IMR-90 (cell line): ENCODE results near the gene CNTN4. TPM values are rescaled to one million over a fixed set of nuclear protein-coding genes. Genes with fewer than 3 reads are reported as not detected.

ENCODE experiments used
- ATAC-seq: fragments of 200-7000 bp; cut with Tn5 transposase; 2 replicates; pipeline ENCODE4 v1.9.1; 2020; ENCODE audit warnings: low read depth, mild to moderate bottlenecking, moderate library complexity
- Bru-seq: library from RNA; stranded (reverse); fragments of 400-500 nt; gene quantifications from one replicate; lab custom pipeline; 2021; lab: Mats Ljungman, UMichigan
- BruChase-seq, 2 experiments: library from RNA; stranded (reverse); fragments of 400-500 nt; gene quantifications; one replicate each; lab custom pipeline; 2021; lab: Mats Ljungman, UMichigan
- BruUV-seq: library from RNA; stranded (reverse); fragments of 400-500 nt; replicated peaks from 2 replicates; lab custom pipeline; 2021; lab: Mats Ljungman, UMichigan
- CTCF ChIA-PET: fragments of 300-600 bp; formaldehyde crosslinking; extraction: SDS; loops from one replicate; lab custom pipeline; 2021; ENCODE audit warnings: antibody characterized with exemption; lab: Yijun Ruan, JAX
- POLR2A ChIA-PET: fragments of 300-600 bp; sonication (Branson Sonifier 250); formaldehyde crosslinking; loops from one replicate; lab custom pipeline; 2022; ENCODE audit warnings: antibody characterized with exemption; ENCODE audit not compliant: unreplicated experiment; lab: Charles Lee
- DNase-seq: peaks from one replicate; pipeline ENCODE4 v3.0.0; 2013
- H2AFZ ChIP-seq: replicated peaks from 2 replicates; pipeline ENCODE3; 2013; ENCODE audit warnings: low read length, mild to moderate bottlenecking; ENCODE audit not compliant: poor library complexity
- H2AK5ac ChIP-seq: 2 replicates; pipeline ENCODE4 v1.6.1; 2013; ENCODE audit warnings: low read depth, low read length, inconsistent platforms
- H2AK9ac ChIP-seq: replicated peaks from 2 replicates; pipeline ENCODE3; 2013; ENCODE audit warnings: mild to moderate bottlenecking, low read depth, low read length, moderate library complexity; ENCODE audit not compliant: poor library complexity
- H2BK120ac ChIP-seq: 2 replicates; pipeline ENCODE4 v1.6.1; 2013; ENCODE audit warnings: low read depth, low read length, inconsistent platforms
- H2BK15ac ChIP-seq: 3 replicates; pipeline ENCODE4 v1.6.1; 2013; ENCODE audit warnings: low read depth, low read length, inconsistent platforms
- H2BK20ac ChIP-seq: 2 replicates; pipeline ENCODE4 v1.6.1; 2013; ENCODE audit warnings: low read depth, mild to moderate bottlenecking, inconsistent platforms, low read length, moderate library complexity
- H2BK5ac ChIP-seq: 2 replicates; pipeline ENCODE4 v1.6.1; 2013; ENCODE audit warnings: mild to moderate bottlenecking, low read depth, low read length, inconsistent platforms; ENCODE audit not compliant: poor library complexity, severe bottlenecking
- H3K14ac ChIP-seq: replicated peaks from 2 replicates; pipeline ENCODE4 v1.6.1; 2013; ENCODE audit warnings: low read depth, low read length, inconsistent platforms
- H3K18ac ChIP-seq: 2 replicates; pipeline ENCODE4 v1.6.1; 2013; ENCODE audit warnings: low read depth, low read length, control low read depth
- H3K23ac ChIP-seq: 2 replicates; pipeline ENCODE4 v1.6.1; 2013; ENCODE audit warnings: low read depth, low read length, inconsistent platforms
- H3K27ac ChIP-seq: 2 replicates; pipeline ENCODE4 v1.5.1; 2013; ENCODE audit warnings: mild to moderate bottlenecking, control low read depth, low read length; ENCODE audit not compliant: insufficient read depth
- H3K27me3 ChIP-seq: 2 replicates; pipeline ENCODE4 v1.6.1; 2013; ENCODE audit warnings: low read length; ENCODE audit not compliant: control insufficient read depth, insufficient read depth
- H3K36me3 ChIP-seq: 2 replicates; pipeline ENCODE4 v1.6.1; 2013; ENCODE audit warnings: low read length, mixed read lengths; ENCODE audit not compliant: control insufficient read depth, insufficient read depth
- H3K4ac ChIP-seq: 2 replicates; pipeline ENCODE4 v1.6.1; 2013; ENCODE audit warnings: low read depth, low read length, inconsistent platforms
- H3K4me1 ChIP-seq: 2 replicates; pipeline ENCODE4 v1.6.1; 2013; ENCODE audit warnings: low read length, mixed read lengths; ENCODE audit not compliant: control insufficient read depth, insufficient read depth
- H3K4me2 ChIP-seq: 2 replicates; pipeline ENCODE4 v1.6.1; 2013; ENCODE audit warnings: low read depth, mild to moderate bottlenecking, control low read depth, low read length, moderate library complexity
- H3K4me3 ChIP-seq: 2 replicates; pipeline ENCODE4 v1.5.1; 2013; ENCODE audit warnings: low read depth, mild to moderate bottlenecking, control low read depth, low read length, moderate library complexity; ENCODE audit not compliant: insufficient read depth
- H3K56ac ChIP-seq: 2 replicates; pipeline ENCODE4 v1.6.1; 2013; ENCODE audit warnings: low read length, inconsistent platforms; ENCODE audit not compliant: insufficient read depth; ENCODE audit errors: extremely low read depth
- H3K79me1 ChIP-seq, 2 experiments: 2 replicates each; pipeline ENCODE4 v1.6.1; 2013; ENCODE audit warnings: low read length in 2 of 2, inconsistent platforms in 1 of 2, low read depth in 1 of 2
- H3K9ac ChIP-seq: 2 replicates; pipeline ENCODE4 v1.6.1; 2013; ENCODE audit warnings: low read depth, low read length, control low read depth
- H3K9me1 ChIP-seq: 2 replicates; pipeline ENCODE4 v1.6.1; 2013; ENCODE audit warnings: low read length, inconsistent platforms; ENCODE audit not compliant: insufficient read depth
- H3K9me3 ChIP-seq: 2 replicates; pipeline ENCODE4 v1.6.1; 2013; ENCODE audit warnings: low read length; ENCODE audit not compliant: control insufficient read depth, insufficient read depth
- H4K20me1 ChIP-seq: 2 replicates; pipeline ENCODE4 v1.6.1; 2013; ENCODE audit warnings: low read length, inconsistent platforms; ENCODE audit not compliant: insufficient read depth
- H4K5ac ChIP-seq: 2 replicates; pipeline ENCODE4 v1.6.1; 2013; ENCODE audit warnings: mild to moderate bottlenecking, low read depth, low read length, control low read depth
- H4K8ac ChIP-seq, 2 experiments: 2 replicates each; pipeline ENCODE4 v1.6.1; 2013; ENCODE audit warnings: low read depth in 2 of 2, low read length in 2 of 2, control low read depth in 1 of 2, inconsistent platforms in 1 of 2
- H4K91ac ChIP-seq: 2 replicates; pipeline ENCODE4 v1.6.1; 2013; ENCODE audit warnings: low read depth, low read length, inconsistent platforms; ENCODE audit not compliant: insufficient read depth
- BHLHE40 ChIP-seq: fragments of 150-350 bp; IDR thresholded peaks from 2 replicates; pipeline ENCODE4 v1.6.1; 2016; ENCODE audit warnings: mild to moderate bottlenecking, low read depth, low read length
- CEBPB ChIP-seq: IDR thresholded peaks from 2 replicates; pipeline ENCODE4 v1.6.1; 2012; ENCODE audit warnings: low read depth, low read length, improper control_type of control experiment
- ELK1 ChIP-seq: fragments of 150-350 bp; IDR thresholded peaks from 2 replicates; pipeline ENCODE4 v1.6.1; 2016; ENCODE audit warnings: low read depth, mild to moderate bottlenecking, low read length, moderate library complexity, borderline replicate concordance
- MAZ ChIP-seq: IDR thresholded peaks from 2 replicates; pipeline ENCODE4 v1.6.1; 2012; ENCODE audit warnings: low read depth, mild to moderate bottlenecking, low read length, improper control_type of control experiment, moderate library complexity, borderline replicate concordance
- MXI1 ChIP-seq: IDR thresholded peaks from 2 replicates; pipeline ENCODE4 v1.6.1; 2012; ENCODE audit warnings: low read depth, mild to moderate bottlenecking, low read length, moderate library complexity, borderline replicate concordance
- NFE2L2 ChIP-seq: fragments of 150-350 bp; IDR thresholded peaks from 2 replicates; pipeline ENCODE4 v1.6.1; 2016; ENCODE audit warnings: low read depth, mild to moderate bottlenecking, low read length
- RAD21 ChIP-seq: IDR thresholded peaks from 2 replicates; pipeline ENCODE4 v1.6.1; 2012; ENCODE audit warnings: low read length, improper control_type of control experiment
- RCOR1 ChIP-seq: IDR thresholded peaks from 2 replicates; pipeline ENCODE4 v1.6.1; 2012; ENCODE audit warnings: mild to moderate bottlenecking, low read length, improper control_type of control experiment; ENCODE audit not compliant: insufficient replicate concordance
- RFX5 ChIP-seq: IDR thresholded peaks from 2 replicates; pipeline ENCODE4 v1.8.0; 2012; ENCODE audit warnings: low read depth, mild to moderate bottlenecking, low read length, moderate library complexity
- WGBS, 2 experiments: methylation state at CpG; one replicate each; pipeline versions ENCODE4 v1.1.5 to v1.1.7; 2013; ENCODE audit warnings: missing lambda C conversion rate in 2 of 2; ENCODE audit not compliant: insufficient read length in 1 of 2; ENCODE audit errors: extremely low coverage in 2 of 2; 5-methylcytosine and 5-hydroxymethylcytosine counted together
- dilution Hi-C: fragments of 300-500 bp; cut with HindIII; formaldehyde crosslinking; loops from one replicate; pipeline ENCODE4 v1.14.3; 2018; ENCODE audit warnings: low sequenced_read_pairs; ENCODE audit not compliant: unreplicated experiment
- in situ Hi-C: fragments of 300-500 bp; cut with MboI; formaldehyde crosslinking; loops from 3 replicates; pipeline ENCODE4 v1.14.3; 2019; ENCODE audit warnings: low sequenced_read_pairs, inconsistent platforms, mixed read lengths
- intact Hi-C: fragments of 100-400 bp; cut with micrococcal nuclease; formaldehyde crosslinking; loops from 2 replicates; pipeline ENCODE4 v1.10.0; 2022
- long read RNA-seq: library from polyadenylated mRNA; unstranded; transcript quantifications from one replicate; pipeline ENCODE4 v2.0.0, GENCODE V29; 2021; ENCODE audit not compliant: unreplicated experiment
- polyA plus RNA-seq, 3 experiments: library from polyadenylated mRNA; depleted of rRNA; stranded (reverse); fragments of >200 nt; gene quantifications; 2 replicates each; pipeline ENCODE4 v1.2.3, GENCODE V29; 2012; ENCODE audit warnings: low replicate concordance in 1 of 3
- total RNA-seq: library from RNA; depleted of rRNA; stranded (reverse); fragments of >200 nt; gene quantifications from 2 replicates; pipeline ENCODE4 v1.2.3, GENCODE V29; 2012; rRNA removed
- TF ChIP-seq, protein P1 (sequence below): fragments of 150-350 bp; IDR thresholded peaks from 2 replicates; pipeline ENCODE4 v1.6.1; 2017; ENCODE audit warnings: mild to moderate bottlenecking, antibody characterized with exemption, low read length, low read depth
- TF ChIP-seq, protein P2 (sequence below): conservative IDR thresholded peaks from 2 replicates; pipeline ENCODE4 v1.5.1; 2012; ENCODE audit warnings: mild to moderate bottlenecking, low read depth, low read length, improper control_type of control experiment

The CNTN4 gene
- total RNA-seq (under 0.01 TPM in 2 replicates), polyA plus RNA-seq (2012; rRNA removed) (not detected in 2 replicates), Bru-seq, nascent RNA (percentile 6 among the genes with signal in this experiment), BruChase-seq, experiment 1, labeled RNA remaining after a 6-hour chase (percentile 9 among the genes with signal in this experiment), BruChase-seq, experiment 2, labeled RNA remaining after a 2-hour chase (percentile 7 among the genes with signal in this experiment)
- polyA plus RNA-seq (2012; cell fraction: cytosol; rRNA removed) = not detected in 2 replicates
- not detected in 2 replicates for polyA plus RNA-seq (2012; cell fraction: nucleus; rRNA removed; ENCODE audit: low replicate concordance)
- long read RNA-seq = 0 reads

DNA sequence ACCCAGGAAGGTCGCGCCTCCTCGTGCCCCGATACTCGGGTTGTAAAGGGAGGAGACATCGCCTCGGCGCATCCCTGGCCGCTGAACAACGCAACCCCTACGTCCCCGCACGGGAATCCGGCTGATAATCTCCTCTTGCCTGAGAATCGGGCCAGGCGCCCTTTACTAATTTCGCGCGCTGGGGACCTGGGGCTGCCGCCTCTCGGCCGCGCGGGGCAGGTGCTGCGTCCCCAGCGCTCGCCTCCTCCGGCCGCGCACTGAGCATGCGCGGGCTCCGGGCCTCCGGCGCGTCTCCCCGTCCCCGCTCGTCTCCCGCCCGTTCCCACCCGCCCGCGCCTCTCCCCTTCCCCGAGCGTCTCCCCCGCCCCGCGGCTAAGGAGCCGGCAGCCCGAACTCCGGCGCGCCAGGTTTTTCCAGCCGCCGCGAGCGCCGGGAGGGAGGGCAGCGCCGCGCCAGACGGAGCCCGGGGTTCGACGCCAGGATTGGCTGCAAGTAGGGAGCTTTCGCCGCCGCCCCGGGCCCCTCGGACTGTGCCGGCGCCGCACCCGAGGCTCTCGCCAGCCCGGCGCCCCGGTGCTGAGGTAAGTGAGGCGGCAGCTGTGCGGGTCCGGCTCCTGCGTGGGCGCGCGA, at the start of gene CNTN4:
Gene CNTN4, plus strand, starts transcription at position 469 of the 630 bp plus-strand sequence.
- H4K8ac ChIP-seq = no peak within 1 kb of the TSS
- H3K4me1 ChIP-seq = no peaks in the 10 kb centered on the region
- H3K18ac ChIP-seq = no peak within 1 kb of the TSS
- no peaks in the 10 kb centered on the region for H4K20me1 ChIP-seq
- no peaks in the 10 kb centered on the region; the same call in 1 of the 2 replicates for H3K27me3 ChIP-seq
- no peak within 1 kb of the TSS for H3K9ac ChIP-seq
- no peak within 1 kb of the TSS for H2BK120ac ChIP-seq
- no peak within 1 kb of the TSS for H3K27ac ChIP-seq
- ATAC-seq (no peak), DNase-seq (no peak)
- WGBS, 2 experiments = 3% methylated on average over 50 of the region's 86 CpGs; no CpG with 5 or more reads in 1 of the 2 experiments
- H2BK5ac ChIP-seq = no peak within 1 kb of the TSS
- H3K9me1 ChIP-seq = no peaks in the 10 kb centered on the region
- H3K9me3 ChIP-seq = peaks cover 5% of the 10 kb centered on the region; the same call in 1 of the 2 replicates
- ChIA-PET POLR2A (no interaction called here), CTCF (no interaction called here)
- intact Hi-C loops = no loop called here
- dilution Hi-C loops = no loop called here
- no peak within 1 kb of the TSS for H2AK9ac ChIP-seq
- no peak within 1 kb of the TSS for H4K91ac ChIP-seq
- H4K5ac ChIP-seq = no peak within 1 kb of the TSS
- no peak within 1 kb of the TSS for H3K23ac ChIP-seq
- no peak within 1 kb of the TSS for H2BK15ac ChIP-seq
- H3K4ac ChIP-seq = no peak within 1 kb of the TSS
- H3K4me2 ChIP-seq = no peak within 1 kb of the TSS
- no peak within 1 kb of the TSS for H3K56ac ChIP-seq
- no peak within 1 kb of the TSS for H2BK20ac ChIP-seq
- TF ChIP-seq RAD21 (no peak), MXI1 (no peak), RCOR1 (no peak), RFX5 (no peak), ELK1 (no peak), MAZ (no peak), NFE2L2 (no peak), BHLHE40 (no peak), CEBPB (no peak)
- TF ChIP-seq, protein P1, sequence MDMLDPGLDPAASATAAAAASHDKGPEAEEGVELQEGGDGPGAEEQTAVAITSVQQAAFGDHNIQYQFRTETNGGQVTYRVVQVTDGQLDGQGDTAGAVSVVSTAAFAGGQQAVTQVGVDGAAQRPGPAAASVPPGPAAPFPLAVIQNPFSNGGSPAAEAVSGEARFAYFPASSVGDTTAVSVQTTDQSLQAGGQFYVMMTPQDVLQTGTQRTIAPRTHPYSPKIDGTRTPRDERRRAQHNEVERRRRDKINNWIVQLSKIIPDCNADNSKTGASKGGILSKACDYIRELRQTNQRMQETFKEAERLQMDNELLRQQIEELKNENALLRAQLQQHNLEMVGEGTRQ = no peak
- TF ChIP-seq, protein P2, sequence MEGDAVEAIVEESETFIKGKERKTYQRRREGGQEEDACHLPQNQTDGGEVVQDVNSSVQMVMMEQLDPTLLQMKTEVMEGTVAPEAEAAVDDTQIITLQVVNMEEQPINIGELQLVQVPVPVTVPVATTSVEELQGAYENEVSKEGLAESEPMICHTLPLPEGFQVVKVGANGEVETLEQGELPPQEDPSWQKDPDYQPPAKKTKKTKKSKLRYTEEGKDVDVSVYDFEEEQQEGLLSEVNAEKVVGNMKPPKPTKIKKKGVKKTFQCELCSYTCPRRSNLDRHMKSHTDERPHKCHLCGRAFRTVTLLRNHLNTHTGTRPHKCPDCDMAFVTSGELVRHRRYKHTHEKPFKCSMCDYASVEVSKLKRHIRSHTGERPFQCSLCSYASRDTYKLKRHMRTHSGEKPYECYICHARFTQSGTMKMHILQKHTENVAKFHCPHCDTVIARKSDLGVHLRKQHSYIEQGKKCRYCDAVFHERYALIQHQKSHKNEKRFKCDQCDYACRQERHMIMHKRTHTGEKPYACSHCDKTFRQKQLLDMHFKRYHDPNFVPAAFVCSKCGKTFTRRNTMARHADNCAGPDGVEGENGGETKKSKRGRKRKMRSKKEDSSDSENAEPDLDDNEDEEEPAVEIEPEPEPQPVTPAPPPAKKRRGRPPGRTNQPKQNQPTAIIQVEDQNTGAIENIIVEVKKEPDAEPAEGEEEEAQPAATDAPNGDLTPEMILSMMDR = no peak
- H3K36me3 ChIP-seq = no peaks in the 10 kb centered on the region
- H2AFZ ChIP-seq = no peak within 1 kb of the TSS
- H2AK5ac ChIP-seq = no peak within 1 kb of the TSS
- in situ Hi-C loops = no loop called here
- H3K4me3 ChIP-seq = no peak within 1 kb of the TSS
- no TSS peak for BruUV-seq
- H3K79me1 ChIP-seq = no peaks in the 10 kb centered on the region
- no peak within 1 kb of the TSS for H3K14ac ChIP-seq
